ENCODE data around the gene HIVEP1.
A peak's percentile ranks its signal among the peaks of the same experiment; 100 is the strongest.
"Not testable (repeated sequence)": the region's sequence is repeated elsewhere in the genome, so short reads cannot be mapped to it uniquely, and the experiment has no call there.

The HIVEP1 gene

DNA sequence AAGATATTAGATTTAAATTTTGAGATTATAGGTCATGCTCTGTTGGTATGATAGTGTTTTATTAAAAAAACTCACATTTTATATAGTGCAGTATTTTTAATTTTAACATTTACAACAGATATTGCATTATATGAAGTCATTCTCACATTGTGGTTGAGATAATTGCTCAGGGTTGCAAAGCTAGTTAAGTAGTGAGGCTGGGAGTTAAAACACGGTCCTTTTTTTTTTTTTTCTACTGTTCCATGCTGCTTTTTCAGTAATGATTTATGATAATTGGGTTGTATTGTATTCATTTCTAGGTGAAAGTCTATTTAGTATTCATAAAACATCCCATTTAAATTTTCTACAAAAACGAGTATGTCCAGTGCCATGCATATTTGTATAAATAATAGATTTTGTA is 160.5 kb downstream of the HIVEP1 start:
- FAIRE-seq (no peak), DNase-seq (ENCODE audit: insufficient read length, low spot score) (no peak)
- TF ChIP-seq POLR2A (IDR thresholded peaks at IDR 0.05; ENCODE audit: low read depth, low read length): no peak

DNA sequence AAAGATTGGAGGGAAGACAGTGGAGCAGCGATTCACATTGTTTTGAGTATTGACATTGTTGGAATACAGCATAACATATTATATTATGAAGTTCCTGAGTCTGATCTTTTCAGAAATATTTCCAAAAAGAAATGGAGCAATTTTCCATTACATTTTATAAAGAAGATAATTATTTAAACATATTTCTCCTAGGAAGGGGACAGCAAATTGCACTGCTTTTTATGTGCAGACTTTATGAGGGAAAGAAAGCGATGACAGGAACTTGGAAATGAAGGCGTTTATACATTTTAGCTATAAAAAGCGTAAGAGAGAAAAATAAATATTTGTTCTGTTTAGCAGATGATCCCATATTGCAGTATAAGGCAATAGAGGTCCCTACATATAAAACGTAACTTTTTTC is 161.1 kb downstream of the HIVEP1 start:
- no peak for TF ChIP-seq POLR2A (IDR thresholded peaks at IDR 0.05; ENCODE audit: low read depth, low read length)
- FAIRE-seq (no peak), DNase-seq (ENCODE audit: insufficient read length, low spot score) (no peak)

DNA sequence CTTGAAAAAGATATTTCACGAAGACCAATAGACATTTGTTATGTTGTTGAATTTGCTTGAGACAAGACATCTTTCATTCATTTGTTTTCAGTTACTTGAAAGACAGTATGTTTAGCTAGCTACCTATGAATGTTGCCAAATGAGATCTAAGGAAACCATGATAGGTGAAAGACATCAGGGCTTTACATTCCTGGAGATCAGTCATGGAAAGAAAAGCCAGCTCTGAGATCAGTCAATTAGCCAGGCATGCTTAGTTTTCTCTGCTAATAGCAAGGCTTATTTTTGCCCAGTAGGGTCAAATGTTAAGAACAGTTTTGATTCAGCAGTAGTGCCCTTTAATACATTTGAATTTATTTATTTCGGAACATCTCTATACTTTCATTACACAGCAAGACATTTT is 161.5 kb downstream of the HIVEP1 start:
- DNase-seq (ENCODE audit: insufficient read length, low spot score) (no peak), FAIRE-seq (peak; percentile 53)
- TF ChIP-seq POLR2A (IDR thresholded peaks at IDR 0.05; ENCODE audit: low read depth, low read length): no peak

DNA sequence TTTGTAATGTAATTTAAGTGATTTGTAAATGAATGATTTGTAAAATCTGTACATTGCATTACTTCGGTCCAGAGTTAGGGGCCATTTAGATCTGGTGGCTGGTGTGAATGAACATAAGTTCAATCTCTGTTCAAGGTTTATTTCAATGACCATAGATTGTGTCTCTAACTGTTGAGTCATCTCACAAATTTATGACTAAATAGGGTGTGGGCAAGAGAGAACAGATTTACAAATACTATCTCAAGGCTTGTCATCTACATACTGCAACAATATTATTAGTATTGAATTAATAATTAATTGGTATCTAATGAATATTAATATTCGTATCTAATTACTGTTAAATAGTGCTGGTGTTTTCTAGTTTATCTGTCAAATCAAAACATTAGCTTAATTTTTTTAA is 162.8 kb downstream of the HIVEP1 start:
- TF ChIP-seq POLR2A (IDR thresholded peaks at IDR 0.05; ENCODE audit: low read depth, low read length): no peak
- no peak for DNase-seq (ENCODE audit: insufficient read length, low spot score)
- FAIRE-seq: peak; percentile 83

DNA sequence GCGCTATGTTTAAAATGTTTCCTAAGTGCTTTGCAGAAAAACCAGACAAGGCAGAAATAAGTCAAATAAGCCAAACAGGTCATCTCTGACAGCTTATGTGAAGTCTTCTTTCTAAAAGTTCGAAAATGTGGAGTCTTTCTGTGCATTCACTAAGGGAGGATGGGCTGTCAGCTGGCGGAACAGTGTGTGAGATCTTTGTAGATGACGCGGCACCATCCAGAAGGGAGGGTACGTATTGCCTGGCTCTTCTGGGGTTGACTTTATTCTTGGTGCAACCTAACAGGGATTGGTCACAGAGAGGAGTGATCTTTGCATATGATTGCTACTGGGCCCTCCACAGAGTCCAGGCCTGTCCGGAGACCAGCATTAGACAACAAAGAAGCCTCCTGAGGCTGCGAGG is 163.5 kb downstream of the HIVEP1 start:
- no peak for TF ChIP-seq POLR2A (IDR thresholded peaks at IDR 0.05; ENCODE audit: low read depth, low read length)
- DNase-seq (ENCODE audit: insufficient read length, low spot score) (no peak), FAIRE-seq (no peak)

DNA sequence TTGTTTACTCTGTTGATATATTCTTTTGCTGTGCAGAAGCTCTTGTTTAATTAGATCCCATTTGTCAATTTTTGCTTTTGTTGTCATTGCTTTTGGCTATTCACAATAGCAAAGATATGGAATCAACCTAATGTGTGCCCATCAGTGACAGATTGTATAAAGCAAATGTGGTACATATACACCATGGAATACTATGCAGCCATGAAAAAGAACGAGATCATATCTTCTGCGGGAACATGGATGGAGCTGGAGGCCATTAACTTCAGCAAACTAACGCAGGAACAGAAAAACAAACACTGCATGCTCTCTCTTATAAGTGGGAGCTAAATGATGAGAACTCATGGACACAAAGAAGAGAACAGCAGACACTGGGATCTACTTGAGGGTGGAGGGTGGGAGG is 164.7 kb downstream of the HIVEP1 start:
- DNase-seq (ENCODE audit: insufficient read length, low spot score): not testable (repeated sequence)
- FAIRE-seq: peak; percentile 23

DNA sequence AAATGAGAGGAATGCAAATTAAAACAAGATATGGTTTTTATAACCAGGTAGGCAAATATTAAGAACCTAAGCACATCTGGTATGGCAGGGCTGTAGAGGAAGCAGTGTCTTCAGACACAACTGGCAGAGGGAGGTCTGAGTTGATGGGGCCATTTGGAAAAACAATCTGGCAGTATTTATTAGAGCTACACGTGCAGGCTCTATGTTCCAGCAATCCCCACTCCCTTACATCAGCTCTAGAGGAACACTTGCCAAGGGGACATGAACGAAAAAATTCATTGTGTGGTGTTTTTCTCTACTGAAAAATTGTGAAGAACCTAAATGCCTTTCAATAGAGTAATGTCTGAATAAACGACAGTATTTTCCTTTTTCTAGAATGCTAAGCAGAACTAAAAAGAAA is 166.4 kb downstream of the HIVEP1 start:
- no peak for TF ChIP-seq POLR2A (IDR thresholded peaks at IDR 0.05; ENCODE audit: low read depth, low read length)
- DNase-seq (ENCODE audit: insufficient read length, low spot score) (no peak), FAIRE-seq (no peak)

DNA sequence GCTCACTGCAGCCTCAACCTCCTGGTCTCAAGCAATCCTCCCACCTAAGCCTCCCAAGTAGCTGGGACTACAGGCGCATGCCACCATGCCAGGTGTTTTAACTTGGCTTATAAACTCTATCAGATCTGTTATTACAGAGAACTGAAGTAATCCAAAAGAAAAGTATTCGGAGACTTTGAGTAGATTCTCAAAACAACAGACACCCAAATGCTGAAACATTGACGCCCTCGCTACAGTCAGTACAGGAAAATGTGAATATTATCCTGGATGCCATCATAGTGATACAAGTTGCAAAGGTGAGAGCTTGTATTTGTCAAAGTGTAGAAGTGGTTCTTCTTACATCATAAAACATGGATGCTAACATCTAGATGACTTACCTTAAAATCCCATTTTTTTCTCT is 169.4 kb downstream of the HIVEP1 start:
- no peak for TF ChIP-seq POLR2A (IDR thresholded peaks at IDR 0.05; ENCODE audit: low read depth, low read length)
- DNase-seq (ENCODE audit: insufficient read length, low spot score) (no peak), FAIRE-seq (no peak)

DNA sequence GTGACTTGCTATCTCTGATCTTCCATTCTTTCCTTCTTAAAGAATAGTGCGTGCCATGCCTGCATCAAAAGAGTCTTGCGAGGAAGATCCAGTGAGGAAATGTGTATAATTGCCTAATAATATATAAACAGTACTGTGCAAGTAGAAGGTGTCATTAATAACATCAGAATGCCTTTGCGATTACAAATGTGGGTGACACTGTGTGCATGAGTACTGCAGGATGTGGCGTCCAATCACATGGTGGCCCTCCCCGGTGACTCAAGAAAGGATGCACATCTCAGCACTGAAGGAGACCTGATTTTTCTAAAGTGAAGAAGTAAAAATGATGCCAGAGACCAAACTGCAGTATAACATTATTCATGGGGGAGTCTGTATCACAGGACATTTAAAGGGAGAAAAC is 170.6 kb downstream of the HIVEP1 start:
- FAIRE-seq: peak; percentile 81
- TF ChIP-seq POLR2A (IDR thresholded peaks at IDR 0.05; ENCODE audit: low read depth, low read length): no peak
- no peak for DNase-seq (ENCODE audit: insufficient read length, low spot score)

DNA sequence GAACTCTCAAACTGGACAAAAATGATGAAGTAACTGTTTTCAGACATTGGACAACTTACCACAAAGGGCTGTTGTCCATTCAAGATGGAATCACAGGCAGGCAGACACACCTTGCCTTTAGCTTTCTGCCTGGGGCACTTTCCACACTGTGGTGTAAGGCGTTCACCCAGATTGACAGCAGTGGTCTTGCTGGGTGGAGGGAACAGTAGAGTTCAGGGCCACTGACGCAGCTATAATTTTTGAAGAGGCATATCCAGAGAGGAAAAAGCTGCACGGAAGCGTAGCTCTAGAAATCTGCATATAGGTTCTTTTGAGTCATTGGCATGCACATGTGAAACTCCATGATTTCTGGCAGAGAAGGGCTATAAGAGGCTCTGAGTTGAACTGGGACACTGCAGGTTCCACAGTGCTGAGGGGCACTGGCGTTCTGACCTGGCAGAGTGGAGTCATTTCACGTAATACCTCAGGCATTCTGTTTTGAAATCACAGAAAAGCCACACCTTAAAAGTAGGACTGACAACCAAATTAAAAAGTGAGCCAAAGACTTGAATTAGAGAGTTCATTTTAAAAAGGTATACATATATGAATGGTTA is 173.1 kb downstream of the HIVEP1 start:
- no peak for DNase-seq (ENCODE audit: insufficient read length, low spot score)
- no peak for TF ChIP-seq POLR2A (IDR thresholded peaks at IDR 0.05; ENCODE audit: low read depth, low read length)

DNA sequence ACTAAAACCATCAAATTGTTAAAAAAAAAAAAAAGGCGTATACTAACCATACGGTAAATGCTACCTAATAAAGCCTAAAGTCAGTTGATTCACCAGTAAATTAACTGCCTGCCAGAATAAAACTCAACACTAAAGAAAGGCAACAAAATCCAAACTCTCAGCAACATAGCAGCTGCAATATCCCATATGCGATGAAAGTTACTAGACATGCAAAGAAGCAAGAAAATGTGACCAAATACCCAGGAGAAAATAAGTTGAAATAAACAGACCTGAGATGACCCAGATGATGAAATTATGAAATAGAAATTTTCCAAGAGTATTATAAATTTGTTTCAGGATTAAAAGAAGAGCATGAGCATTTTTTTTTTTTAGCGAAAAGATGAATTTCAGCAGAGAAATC is 174.4 kb downstream of the HIVEP1 start:
- no peak for TF ChIP-seq POLR2A (IDR thresholded peaks at IDR 0.05; ENCODE audit: low read depth, low read length)
- FAIRE-seq (no peak), DNase-seq (ENCODE audit: insufficient read length, low spot score) (no peak)

More for the DNA sequence above, 173.1 kb downstream of the HIVEP1 start:
- peak; percentile 50 for FAIRE-seq

DNA sequence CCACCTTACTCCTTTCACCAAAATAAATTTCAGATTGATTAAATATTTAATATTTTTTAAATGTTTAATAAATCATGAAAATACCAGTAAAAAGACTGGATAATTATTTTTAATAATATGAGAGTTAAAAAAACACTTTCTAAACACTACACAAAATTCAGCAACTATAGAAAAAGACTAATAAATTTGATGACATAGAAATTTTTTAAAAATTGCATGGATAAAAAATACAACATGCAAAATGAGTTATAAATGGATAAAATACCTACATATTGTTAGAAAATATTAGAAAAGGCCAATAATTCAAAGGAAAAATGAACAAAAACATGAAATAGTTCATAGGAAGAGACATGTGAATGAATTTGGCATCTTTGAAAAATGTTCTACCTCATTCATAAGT is 177.0 kb downstream of the HIVEP1 start:
- no peak for DNase-seq (ENCODE audit: insufficient read length, low spot score)
- FAIRE-seq: no peak
- TF ChIP-seq POLR2A (IDR thresholded peaks at IDR 0.05; ENCODE audit: low read depth, low read length): no peak

DNA sequence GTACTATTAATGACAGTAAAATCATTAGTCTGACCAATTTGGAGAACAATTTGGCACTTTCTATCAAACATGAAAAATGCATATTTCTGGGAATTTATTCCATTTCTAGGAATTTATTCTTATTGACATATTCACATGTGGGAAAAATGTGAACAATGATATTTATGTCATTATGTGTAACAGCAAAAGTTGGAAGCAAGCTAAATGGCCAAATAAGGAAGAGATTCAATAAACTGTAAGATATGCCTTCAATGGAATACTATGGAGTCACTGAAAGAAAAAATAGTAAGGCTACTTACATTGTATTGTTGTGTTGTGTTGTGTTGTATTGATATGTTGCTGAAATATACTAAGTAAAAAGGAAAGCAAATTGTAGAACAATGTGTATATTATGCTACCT is 177.5 kb downstream of the HIVEP1 start:
- FAIRE-seq: no peak
- no peak for DNase-seq (ENCODE audit: insufficient read length, low spot score)
- TF ChIP-seq POLR2A (IDR thresholded peaks at IDR 0.05; ENCODE audit: low read depth, low read length): no peak

DNA sequence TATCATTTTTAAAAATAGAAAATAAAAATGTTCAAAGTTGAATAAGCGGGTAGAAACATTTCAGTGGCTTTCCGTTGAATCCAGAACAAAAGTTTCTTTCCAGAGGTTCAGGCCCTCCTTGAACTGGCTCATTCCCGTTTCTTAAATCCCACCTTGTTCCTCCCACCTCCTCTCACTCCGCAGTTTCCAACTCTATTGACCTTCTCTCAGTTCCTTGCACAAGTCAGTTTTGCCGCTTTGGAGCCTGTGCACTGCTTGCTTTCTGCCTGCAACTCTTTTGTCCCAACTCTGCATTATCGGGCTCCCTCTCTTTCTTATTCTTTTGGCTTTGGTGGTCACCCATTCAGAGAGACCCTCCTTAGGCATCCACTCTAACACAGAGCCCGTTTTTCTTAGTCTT is 178.1 kb downstream of the HIVEP1 start:
- no peak for TF ChIP-seq POLR2A (IDR thresholded peaks at IDR 0.05; ENCODE audit: low read depth, low read length)
- no peak for FAIRE-seq
- no peak for DNase-seq (ENCODE audit: insufficient read length, low spot score)

DNA sequence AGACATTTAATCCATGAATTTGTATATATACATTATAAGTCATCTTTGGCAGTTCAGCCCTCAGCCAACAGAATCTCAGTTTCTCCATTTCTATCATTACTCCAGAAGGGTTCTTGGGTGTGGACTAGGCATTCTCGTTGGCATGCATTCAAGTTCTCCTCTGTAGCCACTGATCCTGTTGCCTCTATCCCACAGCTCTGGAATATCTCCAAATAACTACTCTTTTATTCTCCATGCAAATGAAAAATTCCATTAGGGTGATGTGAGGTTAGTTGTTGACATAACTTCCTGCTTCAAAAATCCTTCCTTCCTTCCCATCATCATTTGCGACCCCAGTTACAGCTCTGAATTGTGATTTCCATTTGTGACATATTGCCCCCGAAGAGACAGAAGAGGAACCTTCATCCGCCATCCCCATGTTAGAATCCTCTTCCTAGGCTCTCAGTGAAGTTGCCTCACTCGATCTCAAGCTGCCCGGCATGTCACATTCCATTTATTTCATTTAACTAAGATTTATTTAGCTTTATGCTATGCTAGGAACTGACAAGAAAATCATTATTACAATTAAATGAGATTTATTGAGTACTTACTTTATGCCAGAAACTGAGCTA is 184.3 kb downstream of the HIVEP1 start:
- FAIRE-seq (peak; percentile 50), DNase-seq (ENCODE audit: insufficient read length, low spot score) (no peak)
- TF ChIP-seq POLR2A (IDR thresholded peaks at IDR 0.05; ENCODE audit: low read depth, low read length): no peak

DNA sequence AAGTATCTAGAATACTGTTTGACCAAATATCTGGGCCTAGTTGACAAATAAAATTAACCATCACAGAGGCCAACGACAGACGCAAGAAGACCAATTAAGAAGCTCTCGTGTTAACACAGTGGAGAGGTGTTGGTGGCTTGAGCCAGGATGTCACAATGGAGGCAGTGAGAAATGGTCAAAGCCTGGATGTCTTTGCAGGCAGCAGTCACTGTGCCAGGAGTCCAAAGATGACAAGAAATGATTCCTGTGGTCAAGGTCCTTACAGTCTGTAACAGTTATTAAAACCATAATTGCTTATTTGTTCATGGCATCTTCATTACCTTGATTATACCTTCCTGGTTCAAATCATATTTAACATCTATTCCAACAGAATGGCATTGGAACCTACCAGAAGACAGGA is 186.7 kb downstream of the HIVEP1 start:
- no peak for DNase-seq (ENCODE audit: insufficient read length, low spot score)
- no peak for FAIRE-seq
- TF ChIP-seq POLR2A (IDR thresholded peaks at IDR 0.05; ENCODE audit: low read depth, low read length): no peak
